ENCODE measurements around the gene PEAK3. TPM values are rescaled to one million over a fixed set of nuclear protein-coding genes. Genes with fewer than 3 reads are reported as not detected.

PEAK3 gene
- total and polyA plus RNA-seq, 9 of the 15 experiments (the other 6 are each of a cell fraction or from before 2014, with no cell fraction given), result 0.07 to 0.40 TPM; not detected in 7

DNA sequence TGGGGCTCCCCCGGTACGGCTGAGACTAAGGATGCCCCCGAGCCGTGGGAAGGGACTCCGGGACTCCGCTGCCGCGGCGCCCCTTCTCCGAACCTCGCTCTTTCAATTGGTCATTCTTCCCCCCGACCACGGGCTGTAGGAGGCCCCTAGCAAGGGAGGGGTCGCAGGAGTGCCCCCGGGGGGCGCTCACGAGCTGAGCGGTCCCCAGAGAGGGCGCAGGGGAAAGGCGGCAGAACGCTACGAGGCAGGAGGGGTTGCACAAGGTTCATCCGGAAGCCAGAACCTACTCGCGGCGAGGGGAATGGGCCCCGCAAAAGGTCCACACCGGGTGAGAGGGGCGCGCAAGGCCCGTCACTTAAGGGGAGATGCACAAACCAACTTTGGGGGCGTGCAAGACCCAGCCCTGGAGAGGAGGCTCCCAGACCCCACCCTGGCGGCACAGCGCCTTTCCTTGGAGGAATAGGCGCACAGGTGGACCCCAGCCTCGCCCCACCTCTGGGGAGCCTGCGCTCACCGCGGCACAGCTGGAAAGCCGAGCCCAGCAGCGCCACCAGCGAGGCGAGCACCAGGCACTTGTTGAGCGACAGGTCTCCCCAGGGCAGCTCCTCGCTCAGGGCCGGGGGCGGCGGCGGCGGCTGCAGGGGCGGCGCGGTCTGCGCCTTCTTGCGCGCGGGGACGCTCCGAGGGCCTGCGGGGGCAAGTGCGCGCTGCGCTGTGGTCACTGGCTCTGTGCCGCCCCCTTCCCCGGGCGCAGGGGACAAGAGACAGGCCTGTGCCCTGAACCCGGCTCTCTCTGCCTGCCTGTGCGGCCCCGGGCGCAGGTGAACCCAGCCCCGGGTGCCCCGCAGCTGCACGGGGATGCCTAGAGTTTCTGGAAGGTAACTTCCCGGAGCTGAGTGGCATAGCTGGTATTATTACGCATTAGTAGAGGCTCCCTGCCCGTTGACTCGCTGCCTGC is 28.6 kb downstream of the PEAK3 start:
- 82% methylated on average over 42 of the region's 77 CpGs for WGBS (ENCODE audit: insufficient coverage, low coverage, missing lambda C conversion rate)
- ChIA-PET POLR2A (interaction anchor here (1.0 to 1.7 kb wide), 4 partner anchors 8 to 18 kb away, joined by 3 to 9 read pairs (median 6); no protein-coding TSS in a partner anchor), CTCF (ENCODE audit: low intra/inter-chr PET ratio) (no interaction called here)
- Histone ChIP-seq H4K20me1 (replicated peaks; ENCODE audit: control insufficient read depth, insufficient read depth, low read length) (no peaks in the 10 kb centered on the region), H3K4me2 (ENCODE audit: insufficient read depth, low read length) (no peak overlapping the region), H3K27me3 (ENCODE audit: control insufficient read depth in 2 of 2, insufficient read depth in 2 of 2, low read length in 2 of 2) (no peaks in the 10 kb centered on the region), H2AFZ (ENCODE audit: low read depth, low read length) (no peak overlapping the region), H3K27ac (ENCODE audit: extremely low read depth, low read depth, low read length) (no peak overlapping the region), H3K4me1 (replicated peaks in 1 of 2; ENCODE audit: control insufficient read depth in 2 of 2, insufficient read depth in 2 of 2, low read length in 2 of 2) (peaks cover 0 to 69% of the 10 kb centered on the region in 2 experiments; a peak in 2 of 5 replicates), H3K4me3 (no peak overlapping the region), H3K9ac (ENCODE audit: insufficient read depth in 1 of 2, low read depth in 2 of 2, low read length in 2 of 2) (peak overlapping the region in 1 of 2 experiments; percentile 45; a peak in 1 of 4 replicates), H3K9me1 (ENCODE audit: control insufficient read depth, insufficient read depth, low read length) (no peaks in the 10 kb centered on the region), H3K79me2 (ENCODE audit: control insufficient read depth, insufficient read depth, low read length) (no peaks in the 10 kb centered on the region), H3K9me3 (replicated peaks; ENCODE audit: control insufficient read depth, insufficient read depth, low read depth, low read length) (no peaks in the 10 kb centered on the region), H3K36me3 (ENCODE audit: control insufficient read depth, insufficient read depth, low read length) (peaks cover 11% of the 10 kb centered on the region; the same call in 1 of the 3 replicates)
- in situ Hi-C loops (cut with MboI), result no loop called here
- intact Hi-C loops (cut with micrococcal nuclease), result no loop called here
- FAIRE-seq (no peak), ATAC-seq (no peak), DNase-seq (ENCODE audit: extremely low read depth in 1 of 4, low spot score in 3 of 4) (no peak)
- no TSS peak for BruUV-seq (replicated peaks)
- TF ChIP-seq FIP1L1 (IDR thresholded peaks at IDR 0.05; ENCODE audit: low read depth, low read length, poor library complexity, severe bottlenecking), result peak; percentile 32
- no peak for TF ChIP-seq BHLHE40 (IDR thresholded peaks at IDR 0.05; ENCODE audit: low read length)
- TF ChIP-seq MBD2 (IDR thresholded peaks at IDR 0.05; ENCODE audit: borderline replicate concordance, low read depth), result 0 out of 2 replicates have a peak, but pooled peaks have one; percentile 10
- no peak for TF ChIP-seq SMC3 (conservative IDR thresholded peaks at IDR 0.05; ENCODE audit: insufficient read depth, low read depth, low read length)
- TF ChIP-seq BRF1 (IDR thresholded peaks at IDR 0.05; ENCODE audit: borderline replicate concordance, extremely low read depth, insufficient read length), result no peak
- peak in 1 of 3 experiments; percentile 8; a peak in 1 of 6 replicates for TF ChIP-seq CTCF (IDR thresholded peaks at IDR 0.05 in 2 of 3, conservative IDR thresholded peaks at IDR 0.05 in 1 of 3; ENCODE audit: insufficient read depth in 2 of 3, low read depth in 1 of 3, low read length in 3 of 3)
- TF ChIP-seq NCOA4 (IDR thresholded peaks at IDR 0.05; ENCODE audit: partially characterized antibody), result no peak
- no peak for TF ChIP-seq ZNF75A (CRISPR knock-in tag; IDR thresholded peaks at IDR 0.05)
- peak; percentile 56 for TF ChIP-seq POLR2G (IDR thresholded peaks at IDR 0.05; ENCODE audit: low read depth, low read length)
- TF ChIP-seq ETV5 (CRISPR knock-in tag; IDR thresholded peaks at IDR 0.05; ENCODE audit: low read depth), result no peak
- TF ChIP-seq, protein P1, sequence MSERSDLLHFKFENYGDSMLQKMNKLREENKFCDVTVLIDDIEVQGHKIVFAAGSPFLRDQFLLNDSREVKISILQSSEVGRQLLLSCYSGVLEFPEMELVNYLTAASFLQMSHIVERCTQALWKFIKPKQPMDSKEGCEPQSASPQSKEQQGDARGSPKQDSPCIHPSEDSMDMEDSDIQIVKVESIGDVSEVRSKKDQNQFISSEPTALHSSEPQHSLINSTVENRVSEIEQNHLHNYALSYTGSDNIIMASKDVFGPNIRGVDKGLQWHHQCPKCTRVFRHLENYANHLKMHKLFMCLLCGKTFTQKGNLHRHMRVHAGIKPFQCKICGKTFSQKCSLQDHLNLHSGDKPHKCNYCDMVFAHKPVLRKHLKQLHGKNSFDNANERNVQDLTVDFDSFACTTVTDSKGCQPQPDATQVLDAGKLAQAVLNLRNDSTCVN (CRISPR knock-in tag; IDR thresholded peaks at IDR 0.05), result no peak
- TF ChIP-seq HDAC2 (IDR thresholded peaks at IDR 0.05), result no peak
- TF ChIP-seq MIER1 (IDR thresholded peaks at IDR 0.05; ENCODE audit: low read depth), result no peak
- no peak for TF ChIP-seq ZNF830 (CRISPR knock-in tag; IDR thresholded peaks at IDR 0.05)
- no peak for TF ChIP-seq GABPA (tag; conservative IDR thresholded peaks at IDR 0.05; ENCODE audit: low read depth)
- no peak for TF ChIP-seq SREBF1 (IDR thresholded peaks at IDR 0.05; ENCODE audit: borderline replicate concordance, low read depth, low read length)
- no peak for TF ChIP-seq KLF6 (CRISPR knock-in tag; IDR thresholded peaks at IDR 0.05; ENCODE audit: borderline replicate concordance)
- no peak for TF ChIP-seq NR1H2 (CRISPR knock-in tag; IDR thresholded peaks at IDR 0.05)
- no peak for TF ChIP-seq ZNF551 (CRISPR knock-in tag; IDR thresholded peaks at IDR 0.05)
